Measurements from ENCODE around the gene SUSD3.
"Not testable (repeated sequence)": the region's sequence is repeated elsewhere in the genome, so short reads cannot be mapped to it uniquely, and the experiment has no call there.

The SUSD3 gene

GRCh38 chr9:93114169-93114983 lies 55.9 kb downstream of the SUSD3 start:
- DNase-seq: no peak

DNA sequence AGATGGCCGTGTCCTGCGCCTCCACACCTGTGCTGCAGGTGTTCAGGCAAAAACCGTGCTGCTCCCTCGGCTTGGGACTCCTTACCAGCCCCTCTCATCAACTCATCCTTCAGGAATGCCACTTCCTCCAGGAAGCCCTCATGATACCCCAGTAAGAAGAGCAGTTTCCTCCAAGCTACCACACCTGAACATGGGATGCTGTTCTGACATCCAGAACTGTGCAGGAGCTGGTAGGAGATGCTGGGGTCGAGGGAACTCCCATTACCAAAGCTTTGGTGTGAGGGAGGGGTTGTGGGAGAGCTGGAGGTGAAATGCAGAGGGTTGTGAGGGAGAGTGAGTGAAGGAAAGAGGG lies 56.5 kb downstream of the SUSD3 start:
- no peak for DNase-seq

GRCh38 chr9:93115486-93116071 lies 57.1 kb downstream of the SUSD3 start:
- DNase-seq: no peak

- DNase-seq: no peak
Observed at GRCh38 chr9:93116072-93116961, 57.8 kb downstream of the SUSD3 start.

DNA sequence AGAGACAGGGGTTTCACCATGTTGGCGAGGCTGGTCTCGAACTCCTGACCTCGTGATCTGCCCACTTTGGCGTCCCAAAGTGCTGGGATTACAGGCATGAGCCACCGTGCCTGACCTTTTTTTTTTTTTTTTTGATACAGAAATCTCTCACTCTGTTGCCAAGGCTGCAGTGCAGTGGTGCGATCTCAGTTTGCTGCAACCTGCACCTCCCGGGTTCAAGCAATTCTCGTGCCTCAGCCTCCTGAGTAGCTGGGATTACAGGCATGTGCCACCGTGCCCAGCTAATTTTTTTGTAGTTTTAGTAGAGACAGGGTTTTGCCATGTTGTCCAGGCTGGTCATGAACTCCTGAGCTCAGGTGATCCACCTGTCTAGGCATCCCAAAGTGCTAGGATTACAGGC lies 59.0 kb downstream of the SUSD3 start:
- DNase-seq: not testable (repeated sequence)

- no peak for DNase-seq
Observed at GRCh38 chr9:93117924-93118862, 59.7 kb downstream of the SUSD3 start.

DNA sequence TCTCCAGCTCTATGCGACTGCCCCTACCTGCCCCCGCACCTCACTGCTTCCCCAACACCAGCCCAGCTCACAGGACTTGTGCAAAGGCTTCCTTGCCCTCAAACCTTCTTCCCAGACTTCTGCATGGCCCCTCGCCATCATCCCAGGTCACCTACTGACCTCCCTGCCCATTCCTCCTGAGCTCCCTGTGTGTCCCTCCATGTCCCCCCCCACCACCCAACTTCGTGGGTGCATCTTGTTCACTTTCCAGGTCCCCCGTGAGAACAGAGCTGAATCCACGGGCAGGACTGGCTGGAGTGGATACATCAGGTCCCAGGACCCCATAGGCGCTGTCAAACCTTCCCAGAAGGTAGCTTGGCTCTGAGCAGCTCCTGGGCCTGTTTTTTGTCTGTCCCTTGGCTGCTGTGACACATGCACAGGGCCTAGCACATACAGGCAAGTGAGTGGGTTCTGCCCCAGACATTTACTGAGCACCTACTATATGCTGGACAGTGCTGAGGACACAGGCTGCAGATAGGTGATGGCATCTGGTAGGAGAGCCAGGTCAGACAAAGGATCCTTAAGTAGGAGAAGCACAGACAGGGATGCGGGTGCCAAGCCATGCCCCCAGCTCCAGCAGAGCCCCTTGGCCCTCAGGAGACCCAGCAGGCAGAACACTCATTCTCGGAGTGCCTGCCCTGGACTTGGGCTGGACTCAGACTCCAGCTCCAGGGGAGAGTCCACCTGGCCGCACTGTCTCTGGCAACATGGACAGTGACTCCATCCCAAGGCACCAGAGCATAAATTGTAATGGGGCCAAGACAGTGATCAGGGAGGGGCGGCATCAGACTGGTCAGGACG lies 60.6 kb downstream of the SUSD3 start:
- DNase-seq: no peak

- DNase-seq: no peak
Observed at GRCh38 chr9:93119703-93119952, 61.1 kb downstream of the SUSD3 start.

DNA sequence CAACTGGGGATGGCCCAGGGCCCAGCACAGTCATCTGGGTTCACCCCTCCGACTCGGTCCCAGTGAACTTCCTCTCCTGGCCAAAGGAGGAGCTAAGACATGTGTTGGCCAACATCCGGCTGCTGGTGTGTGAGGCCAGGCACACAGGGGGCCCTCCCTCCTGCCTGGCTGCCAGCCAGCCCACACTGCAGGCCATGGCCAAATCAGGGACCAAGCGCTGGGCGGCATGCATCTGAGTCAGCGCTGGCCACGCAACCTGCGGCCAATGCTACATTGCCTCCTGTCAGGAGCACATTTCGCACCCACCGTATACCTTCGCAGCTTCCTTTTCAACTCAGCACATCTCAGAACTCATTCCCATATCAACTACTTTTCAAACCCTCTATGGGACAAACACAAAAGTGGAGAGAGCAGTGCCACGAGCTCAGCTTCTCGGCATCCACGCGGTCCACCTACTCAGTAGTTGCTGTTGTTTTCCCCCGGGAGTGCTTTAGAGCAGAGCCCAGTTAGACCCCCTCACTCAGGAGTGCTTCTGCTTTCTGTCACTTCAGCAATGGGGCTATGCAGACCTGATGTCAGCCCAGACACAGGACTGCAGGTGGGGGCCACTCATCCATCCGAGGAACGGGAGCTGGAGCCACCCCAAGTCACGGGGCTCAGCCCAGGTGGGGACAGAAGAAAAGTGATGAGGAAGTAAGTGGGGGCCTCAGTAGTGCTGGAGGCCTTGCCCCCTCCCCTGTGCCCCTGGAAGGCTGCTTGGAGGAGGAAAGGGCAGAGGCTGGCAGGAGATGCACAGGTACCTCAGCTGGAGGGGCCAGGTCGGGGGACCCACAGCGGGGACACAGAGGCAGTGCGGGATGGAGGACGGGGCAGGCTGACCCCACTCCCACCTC lies 61.7 kb downstream of the SUSD3 start:
- DNase-seq: peak; percentile 80

GRCh38 chr9:93120846-93121315 lies 62.4 kb downstream of the SUSD3 start:
- DNase-seq: no peak

DNA sequence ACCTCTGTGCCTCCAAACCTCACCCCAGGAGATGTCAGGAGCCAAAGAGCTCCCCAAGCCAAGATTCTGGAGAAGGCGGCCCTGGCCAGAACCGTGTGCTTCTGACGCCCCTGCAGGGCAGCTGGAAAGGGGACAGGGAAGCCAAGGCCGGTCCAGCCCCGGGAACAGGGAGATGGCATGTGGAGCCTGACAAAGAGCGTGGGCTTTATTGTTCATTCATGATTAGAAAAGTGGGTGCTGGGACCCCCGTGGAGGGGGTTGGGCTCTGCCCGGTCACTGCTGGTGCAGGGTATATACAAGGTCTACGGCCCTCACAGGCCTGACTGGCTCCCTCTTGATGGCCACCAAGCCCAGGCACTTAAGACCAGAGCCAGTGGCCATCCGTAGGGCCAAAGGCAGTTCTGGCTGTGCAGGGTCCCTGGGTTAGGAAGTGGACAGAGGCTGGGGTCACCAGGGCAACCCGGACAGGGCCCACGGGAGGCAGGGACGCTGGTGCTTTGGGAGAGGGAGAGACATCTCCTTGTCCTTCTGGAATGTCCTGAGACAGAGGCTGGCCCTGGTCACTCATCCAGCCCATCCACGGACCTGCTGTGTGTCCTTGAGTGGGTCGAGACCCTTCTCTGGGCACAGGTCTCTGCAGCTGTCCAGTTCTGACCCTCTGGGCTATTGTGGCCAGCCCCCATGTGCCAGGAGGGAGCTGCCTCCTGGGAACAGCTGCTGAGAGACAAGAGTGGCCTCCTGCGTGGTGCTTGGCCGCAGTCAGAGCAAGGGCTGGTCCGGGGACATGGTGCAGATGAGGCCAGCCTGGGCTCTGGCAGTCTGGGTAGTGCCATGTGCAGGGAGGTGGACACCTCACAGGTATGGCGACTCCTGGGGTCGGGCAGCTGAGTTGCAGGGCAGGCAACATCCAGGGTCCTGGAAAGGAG lies 63.1 kb downstream of the SUSD3 start:
- DNase-seq: no peak

DNA sequence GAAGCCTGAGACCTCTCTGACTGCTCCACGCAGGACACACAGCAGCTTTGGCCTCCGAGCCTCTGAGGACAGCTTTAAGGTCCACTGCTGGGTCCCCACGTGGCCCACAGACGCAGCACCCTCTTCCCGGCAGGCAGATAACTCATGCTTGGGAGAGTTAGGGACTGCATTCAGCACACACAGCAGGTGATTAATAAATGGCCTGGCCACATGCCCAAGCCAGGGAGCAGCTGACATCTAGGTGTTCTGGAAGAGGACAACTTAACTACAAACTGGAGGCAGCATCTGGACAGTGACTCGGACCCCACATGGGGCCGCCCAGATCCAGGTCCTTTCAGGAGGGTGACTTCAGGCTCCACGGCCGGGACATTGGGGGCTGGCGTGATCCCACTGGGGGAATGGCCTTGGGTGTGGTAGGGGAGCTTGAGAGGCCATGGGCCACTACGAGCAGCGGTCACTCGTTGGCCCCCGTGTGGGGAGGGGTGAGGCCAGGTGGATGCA lies 64.3 kb downstream of the SUSD3 start:
- no peak for DNase-seq

GRCh38 chr9:93123561-93124283 lies 65.2 kb downstream of the SUSD3 start:
- DNase-seq: no peak

- no peak for DNase-seq
Observed at GRCh38 chr9:93124793-93125192, 66.3 kb downstream of the SUSD3 start.

DNA sequence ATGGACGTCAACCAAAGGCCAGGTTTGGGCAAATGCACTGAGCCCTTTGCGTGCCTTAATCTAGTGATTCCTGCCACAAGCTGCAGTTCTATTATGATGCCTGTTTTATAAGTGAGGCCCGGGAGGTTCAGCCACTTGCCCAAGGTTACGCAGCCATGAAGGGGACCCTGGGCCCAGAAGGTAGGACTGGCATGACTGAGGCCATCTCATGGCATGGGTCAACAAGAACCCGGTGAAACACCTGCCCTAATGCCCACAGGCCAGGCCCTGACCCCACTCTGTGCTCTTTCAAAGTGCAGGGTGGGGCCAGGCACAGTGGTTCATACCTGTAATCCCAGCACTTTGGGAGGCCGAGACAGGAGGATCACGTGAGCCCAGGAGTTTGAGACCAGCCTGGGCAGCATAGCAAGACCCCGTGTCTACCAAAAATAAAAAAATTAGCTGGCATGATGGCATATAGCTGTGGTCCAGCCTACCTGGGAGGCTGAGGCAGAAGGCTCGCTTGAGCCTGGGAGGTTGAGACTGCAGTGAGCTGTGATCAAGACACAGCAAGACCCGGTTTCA lies 66.9 kb downstream of the SUSD3 start:
- no peak for DNase-seq

DNA sequence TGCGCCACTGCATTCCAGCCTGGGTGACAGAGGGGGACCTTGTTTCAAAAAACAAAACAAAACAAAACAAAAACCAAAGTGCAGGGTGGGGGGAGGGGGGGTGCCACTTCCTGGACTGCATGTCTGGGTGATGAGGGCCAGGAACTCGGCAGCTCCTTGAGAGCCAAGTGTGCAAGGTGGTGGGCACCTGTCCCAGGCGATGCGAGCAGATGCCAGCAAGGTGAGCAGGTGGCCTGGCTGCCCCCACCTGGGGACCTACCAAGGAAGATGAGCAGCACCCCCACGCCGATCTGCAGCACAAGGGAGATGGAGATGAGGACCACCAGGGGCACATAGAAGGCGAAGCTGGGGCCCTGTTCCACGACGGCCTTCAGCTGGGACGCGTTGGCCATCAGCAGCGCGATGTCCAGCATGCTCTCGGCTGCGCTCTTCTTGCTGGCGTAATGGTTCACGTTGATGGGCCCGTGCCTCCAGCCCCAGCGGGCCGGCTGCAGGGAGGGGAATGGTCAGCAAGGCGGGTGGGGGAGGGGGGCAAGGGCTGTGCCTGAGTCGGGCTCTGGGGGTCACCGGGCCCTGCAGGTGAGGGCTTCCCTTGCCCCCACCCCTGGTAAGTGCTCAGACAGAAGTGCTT lies 67.8 kb downstream of the SUSD3 start:
- DNase-seq: no peak

DNA sequence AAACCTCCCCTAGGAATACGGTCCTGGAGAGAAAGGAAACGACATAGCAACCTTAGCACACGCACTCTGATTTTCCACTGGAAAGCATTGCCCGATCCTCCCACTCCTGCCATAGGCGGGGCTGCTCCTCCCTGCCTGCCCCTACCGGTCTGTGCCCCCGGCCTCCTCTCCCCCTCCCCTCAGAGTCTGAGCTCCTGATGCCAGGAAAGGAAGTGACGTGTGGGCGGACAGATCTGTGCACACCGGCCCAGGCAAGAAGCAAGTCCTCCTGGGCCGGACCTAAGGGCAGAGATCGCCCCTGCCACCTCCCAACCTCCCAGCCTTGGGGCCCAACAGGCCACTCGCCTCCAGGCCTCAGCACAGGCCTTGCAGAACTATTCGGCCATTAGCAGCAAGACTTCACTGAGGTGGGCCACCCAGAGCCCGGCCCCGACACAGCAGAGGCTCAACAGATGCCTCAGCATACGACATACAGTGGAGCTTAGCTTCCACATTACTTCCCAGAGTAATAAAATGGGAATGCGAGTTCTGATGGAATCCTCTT lies 68.4 kb downstream of the SUSD3 start:
- no peak for DNase-seq

Data from KG1 (cell line).